Measurements from ENCODE around the gene ABHD4. TPM values are rescaled to one million over a fixed set of nuclear protein-coding genes. Genes with fewer than 3 reads are reported as not detected.
"Not testable (repeated sequence)": the region's sequence is repeated elsewhere in the genome, so short reads cannot be mapped to it uniquely, and the experiment has no call there.

ABHD4 gene
- total and polyA plus RNA-seq, 2 donors (not counting 1 experiment from before 2014, with no cell fraction given): 10.5 to 22.7 TPM

DNA sequence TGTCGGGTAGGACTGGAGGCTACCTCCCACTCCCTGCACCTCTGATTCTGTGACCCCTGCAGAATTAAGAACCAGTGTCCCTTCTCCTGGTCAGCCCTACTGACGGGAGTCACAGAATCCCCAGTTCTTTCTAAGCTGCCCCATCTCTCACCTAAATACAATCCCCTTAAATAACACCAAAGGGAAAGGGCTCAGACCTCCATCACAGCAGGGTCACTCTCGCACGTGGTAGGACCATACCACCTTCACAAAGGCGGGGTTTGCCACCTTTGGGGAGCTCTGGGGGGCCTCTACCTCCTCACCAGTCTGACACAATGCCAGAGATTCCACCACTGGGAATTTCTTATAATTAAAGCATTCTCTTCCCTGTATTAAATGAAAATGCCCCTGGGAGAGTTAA, 44.7 kb upstream of the ABHD4 start:
- H3K4me1 Mint-ChIP-seq: peaks cover 91% of the 10 kb centered on the region
- Histone ChIP-seq H4K20me1 (ENCODE audit: control insufficient read depth, insufficient read depth, low read length, poor library complexity, severe bottlenecking) (no peaks in the 10 kb centered on the region), H3K27me3 (replicated peaks in 1 of 4; ENCODE audit: control extremely low read depth in 1 of 4, control insufficient read depth in 3 of 4, insufficient read depth in 4 of 4, low read length in 3 of 4) (no peaks in the 10 kb centered on the region), H3K27ac (ENCODE audit: low read length in 2 of 2) (peak overlapping the region; percentile 48 to 100), H2AFZ (ENCODE audit: insufficient read depth, low read depth, low read length, poor library complexity, severe bottlenecking) (peak overlapping the region; percentile 24), H3K9ac (ENCODE audit: low read length) (no peak overlapping the region), H3K9me3 (ENCODE audit: control extremely low read depth in 1 of 3, control insufficient read depth in 2 of 3, insufficient read depth in 1 of 3, low read length in 2 of 3) (no peaks in the 10 kb centered on the region), H3K79me2 (ENCODE audit: control insufficient read depth, insufficient read depth, low read length) (no peaks in the 10 kb centered on the region), H3K4me3 (ENCODE audit: control extremely low read depth in 1 of 5, extremely low read depth in 1 of 5, insufficient read depth in 1 of 5, low read depth in 2 of 5, low read length in 4 of 5) (no peak overlapping the region), H3K36me3 (replicated peaks in 1 of 2; ENCODE audit: control extremely low read depth in 1 of 2, control insufficient read depth in 1 of 2, extremely low read depth in 1 of 2, insufficient read depth in 2 of 2, low read length in 1 of 2) (peaks cover 0 to 2% of the 10 kb centered on the region in 2 experiments), H3K4me2 (replicated peaks; ENCODE audit: low read depth, low read length, poor library complexity, severe bottlenecking) (no peak overlapping the region), H3K4me1 (ENCODE audit: control insufficient read depth in 2 of 2, insufficient read depth in 2 of 2, low read length in 2 of 2) (peaks cover 70 to 88% of the 10 kb centered on the region in 2 donors)
- H3K9me3 Mint-ChIP-seq (ENCODE audit: insufficient read depth): no peaks in the 10 kb centered on the region
- H3K4me3 Mint-ChIP-seq: no peak overlapping the region
- peaks cover 3% of the 10 kb centered on the region for H3K27me3 Mint-ChIP-seq
- intact Hi-C loops (cut with micrococcal nuclease): no loop called here
- DNase-seq: no peak
- 89% methylated on average over 2 of the region's 5 CpGs for WGBS (ENCODE audit: insufficient coverage)
- ChIA-PET CTCF (interaction anchor here (1.9 to 8.5 kb wide), 3 partner anchors 15 to 168 kb away, joined by 6 to 323 read pairs (median 63); no protein-coding TSS in a partner anchor), POLR2A (no interaction called here)
- peak overlapping the region; percentile 93 for H3K27ac Mint-ChIP-seq
- TF ChIP-seq, protein P1, sequence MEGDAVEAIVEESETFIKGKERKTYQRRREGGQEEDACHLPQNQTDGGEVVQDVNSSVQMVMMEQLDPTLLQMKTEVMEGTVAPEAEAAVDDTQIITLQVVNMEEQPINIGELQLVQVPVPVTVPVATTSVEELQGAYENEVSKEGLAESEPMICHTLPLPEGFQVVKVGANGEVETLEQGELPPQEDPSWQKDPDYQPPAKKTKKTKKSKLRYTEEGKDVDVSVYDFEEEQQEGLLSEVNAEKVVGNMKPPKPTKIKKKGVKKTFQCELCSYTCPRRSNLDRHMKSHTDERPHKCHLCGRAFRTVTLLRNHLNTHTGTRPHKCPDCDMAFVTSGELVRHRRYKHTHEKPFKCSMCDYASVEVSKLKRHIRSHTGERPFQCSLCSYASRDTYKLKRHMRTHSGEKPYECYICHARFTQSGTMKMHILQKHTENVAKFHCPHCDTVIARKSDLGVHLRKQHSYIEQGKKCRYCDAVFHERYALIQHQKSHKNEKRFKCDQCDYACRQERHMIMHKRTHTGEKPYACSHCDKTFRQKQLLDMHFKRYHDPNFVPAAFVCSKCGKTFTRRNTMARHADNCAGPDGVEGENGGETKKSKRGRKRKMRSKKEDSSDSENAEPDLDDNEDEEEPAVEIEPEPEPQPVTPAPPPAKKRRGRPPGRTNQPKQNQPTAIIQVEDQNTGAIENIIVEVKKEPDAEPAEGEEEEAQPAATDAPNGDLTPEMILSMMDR (IDR thresholded peaks at IDR 0.05): no peak
- TF ChIP-seq EZH2 (IDR thresholded peaks at IDR 0.05; ENCODE audit: borderline replicate concordance, insufficient read depth, low read depth, low read length, poor library complexity, severe bottlenecking): no peak
- no peak for ATAC-seq (ENCODE audit: low read depth)

DNA sequence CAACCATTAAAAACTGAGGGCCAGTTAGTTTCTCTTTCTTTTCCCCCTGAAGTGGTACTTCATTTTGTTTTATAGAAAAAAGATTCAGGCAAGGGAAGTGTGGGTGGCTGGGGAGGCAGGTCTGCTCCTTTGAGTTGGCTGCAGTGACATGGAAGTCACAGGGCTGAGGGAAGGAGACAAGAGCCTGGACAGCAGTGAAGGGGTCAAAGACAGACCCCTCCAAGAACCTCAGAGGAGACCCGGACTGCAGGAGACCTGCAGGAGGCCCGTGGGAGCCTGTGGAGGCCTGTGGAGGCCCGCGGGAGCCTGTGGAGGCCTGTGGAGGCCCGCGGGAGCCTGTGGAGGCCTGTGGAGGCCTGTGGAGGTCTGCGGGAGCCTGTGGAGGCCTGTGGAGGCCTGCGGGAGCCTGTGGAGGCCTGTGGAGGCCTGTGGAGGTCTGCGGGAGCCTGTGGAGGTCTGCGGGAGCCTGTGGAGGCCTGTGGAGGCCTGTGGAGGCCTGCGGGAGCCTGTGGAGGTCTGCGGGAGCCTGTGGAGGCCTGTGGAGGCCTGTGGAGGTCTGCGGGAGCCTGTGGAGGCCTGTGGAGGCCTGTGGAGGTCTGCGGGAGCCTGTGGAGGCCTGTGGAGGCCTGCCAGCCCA, 44.1 kb upstream of the ABHD4 start:
- DNase-seq; POLR2A ChIA-PET; intact Hi-C loops (cut with micrococcal nuclease); H3K9me3 Mint-ChIP-seq (ENCODE audit: insufficient read depth); H3K4me3 Mint-ChIP-seq; H3K79me2 ChIP-seq (ENCODE audit: control insufficient read depth, insufficient read depth, low read length); H3K27me3 ChIP-seq (replicated peaks in 1 of 4; ENCODE audit: control extremely low read depth in 1 of 4, control insufficient read depth in 3 of 4, insufficient read depth in 4 of 4, low read length in 3 of 4); H3K9ac ChIP-seq (ENCODE audit: low read length); H3K27me3 Mint-ChIP-seq; H4K20me1 ChIP-seq (ENCODE audit: control insufficient read depth, insufficient read depth, low read length, poor library complexity, severe bottlenecking); H3K4me2 ChIP-seq (replicated peaks; ENCODE audit: low read depth, low read length, poor library complexity, severe bottlenecking); H3K36me3 ChIP-seq (replicated peaks in 1 of 2; ENCODE audit: control extremely low read depth in 1 of 2, control insufficient read depth in 1 of 2, extremely low read depth in 1 of 2, insufficient read depth in 2 of 2, low read length in 1 of 2); H3K4me3 ChIP-seq (ENCODE audit: control extremely low read depth in 1 of 5, extremely low read depth in 1 of 5, insufficient read depth in 1 of 5, low read depth in 2 of 5, low read length in 4 of 5); H3K9me3 ChIP-seq (ENCODE audit: control extremely low read depth in 1 of 3, control insufficient read depth in 2 of 3, insufficient read depth in 1 of 3, low read length in 2 of 3); ATAC-seq (ENCODE audit: low read depth): not testable (repeated sequence)
- Mint-ChIP-seq H3K4me1 (peaks cover 92% of the 10 kb centered on the region), H3K27ac (peak overlapping the region; percentile 97)
- H3K4me1 ChIP-seq (ENCODE audit: control insufficient read depth in 2 of 2, insufficient read depth in 2 of 2, low read length in 2 of 2): peaks cover 73 to 92% of the 10 kb centered on the region in 2 donors
- CTCF ChIA-PET: interaction anchor here (3.4 to 8.5 kb wide), 5 partner anchors 12 to 169 kb away, joined by 13 to 323 read pairs (median 63); no protein-coding TSS in a partner anchor
- peak overlapping the region; percentile 48 to 100 for H3K27ac ChIP-seq (ENCODE audit: low read length in 2 of 2)
- WGBS (ENCODE audit: insufficient coverage): no CpG with 5 or more reads among the region's 14 CpGs
- peak overlapping the region; percentile 24 for H2AFZ ChIP-seq (ENCODE audit: insufficient read depth, low read depth, low read length, poor library complexity, severe bottlenecking)

Measured in B cell (primary cell).